Activated gamma-delta T cell (primary cell): ENCODE results near the gene NENF.
"Not testable (repeated sequence)": the region's sequence is repeated elsewhere in the genome, so short reads cannot be mapped to it uniquely, and the experiment has no call there.

Experiments used
- DNase-seq: peaks from one replicate; lab custom pipeline; 2025; lab: John Stamatoyannopoulos, UW

NENF gene

GRCh38 chr1:212460376-212460775 is 27.7 kb downstream of the NENF start:
- no peak for DNase-seq

GRCh38 chr1:212461916-212462660 is 29.4 kb downstream of the NENF start:
- no peak for DNase-seq

GRCh38 chr1:212463565-212464285 is 31.0 kb downstream of the NENF start:
- no peak for DNase-seq

GRCh38 chr1:212465311-212465710 is 32.6 kb downstream of the NENF start:
- DNase-seq = no peak

- DNase-seq = no peak
Observed at GRCh38 chr1:212466437-212466836, 33.7 kb downstream of the NENF start.

- DNase-seq = no peak
Observed at GRCh38 chr1:212466898-212467650, 34.4 kb downstream of the NENF start.

GRCh38 chr1:212467843-212468482 is 35.2 kb downstream of the NENF start:
- no peak for DNase-seq

- no peak for DNase-seq
Observed at GRCh38 chr1:212470059-212470458, 37.3 kb downstream of the NENF start.

GRCh38 chr1:212471286-212471685 is 38.6 kb downstream of the NENF start:
- DNase-seq = no peak

- no peak for DNase-seq
Observed at GRCh38 chr1:212471891-212472675, 39.4 kb downstream of the NENF start.

- no peak for DNase-seq
Observed at GRCh38 chr1:212473729-212474128, 41.0 kb downstream of the NENF start.

- no peak for DNase-seq
Observed at GRCh38 chr1:212475151-212475550, 42.4 kb downstream of the NENF start.

GRCh38 chr1:212475831-212476230 is 43.1 kb downstream of the NENF start:
- DNase-seq = not testable (repeated sequence)

- no peak for DNase-seq
Observed at GRCh38 chr1:212477014-212477679, 44.4 kb downstream of the NENF start.

GRCh38 chr1:212477680-212478466 is 45.2 kb downstream of the NENF start:
- no peak for DNase-seq

- DNase-seq = no peak
Observed at GRCh38 chr1:212478467-212479025, 45.8 kb downstream of the NENF start.

GRCh38 chr1:212479188-212479587 is 46.5 kb downstream of the NENF start:
- DNase-seq = no peak

- DNase-seq = not testable (repeated sequence)
Observed at GRCh38 chr1:212480711-212481437, 48.2 kb downstream of the NENF start.

GRCh38 chr1:212481438-212481767 is 48.7 kb downstream of the NENF start:
- no peak for DNase-seq
